ENCODE results near the gene ACSF3.

ACSF3 gene

GRCh38 chr16:89102481-89103073 lies 8.9 kb downstream of the ACSF3 start:
- no peaks in the 10 kb centered on the region for H3K9me3 ChIP-seq
- peaks cover 2% of the 10 kb centered on the region for H3K4me1 ChIP-seq
- H3K27me3 ChIP-seq = no peaks in the 10 kb centered on the region
- peaks cover 63% of the 10 kb centered on the region for H3K36me3 ChIP-seq
- no peak overlapping the region for H3K4me3 ChIP-seq (ENCODE audit: low read depth, low read length)
- no peak for TF ChIP-seq CTCF (IDR thresholded peaks at IDR 0.05; ENCODE audit: low read depth, low read length)
- DNase-seq = no peak

GRCh38 chr16:89103156-89103555 lies 9.5 kb downstream of the ACSF3 start:
- Histone ChIP-seq H3K9me3 (no peaks in the 10 kb centered on the region), H3K4me1 (peaks cover 5% of the 10 kb centered on the region; the same call in 1 of the 2 replicates), H3K4me3 (ENCODE audit: low read depth, low read length) (no peak overlapping the region), H3K36me3 (peaks cover 64% of the 10 kb centered on the region), H3K27me3 (no peaks in the 10 kb centered on the region)
- DNase-seq = no peak
- no peak for TF ChIP-seq CTCF (IDR thresholded peaks at IDR 0.05; ENCODE audit: low read depth, low read length)

- H3K4me3 ChIP-seq (ENCODE audit: low read depth, low read length) = no peak overlapping the region
- H3K27me3 ChIP-seq = no peaks in the 10 kb centered on the region
- peaks cover 64% of the 10 kb centered on the region for H3K36me3 ChIP-seq
- H3K9me3 ChIP-seq = no peaks in the 10 kb centered on the region
- no peak for TF ChIP-seq CTCF (IDR thresholded peaks at IDR 0.05; ENCODE audit: low read depth, low read length)
- DNase-seq = no peak
- peaks cover 5% of the 10 kb centered on the region; the same call in 1 of the 2 replicates for H3K4me1 ChIP-seq
Observed at GRCh38 chr16:89103781-89104180, 10.1 kb downstream of the ACSF3 start.

GRCh38 chr16:89104303-89104702 lies 10.7 kb downstream of the ACSF3 start:
- H3K36me3 ChIP-seq = peaks cover 62% of the 10 kb centered on the region
- peaks cover 5% of the 10 kb centered on the region; the same call in 1 of the 2 replicates for H3K4me1 ChIP-seq

GRCh38 chr16:89104930-89105571 lies 11.4 kb downstream of the ACSF3 start:
- H3K4me3 ChIP-seq (ENCODE audit: low read depth, low read length) = no peak overlapping the region
- no peak for DNase-seq
- no peaks in the 10 kb centered on the region for H3K27me3 ChIP-seq
- TF ChIP-seq CTCF (IDR thresholded peaks at IDR 0.05; ENCODE audit: low read depth, low read length) = no peak
- H3K36me3 ChIP-seq = peaks cover 62% of the 10 kb centered on the region
- H3K9me3 ChIP-seq = no peaks in the 10 kb centered on the region
- peaks cover 5% of the 10 kb centered on the region; the same call in 1 of the 2 replicates for H3K4me1 ChIP-seq

More at GRCh38 chr16:89104303-89104702, 10.7 kb downstream of the ACSF3 start:
- no peaks in the 10 kb centered on the region for H3K9me3 ChIP-seq
- TF ChIP-seq CTCF (IDR thresholded peaks at IDR 0.05; ENCODE audit: low read depth, low read length) = no peak
- no peaks in the 10 kb centered on the region for H3K27me3 ChIP-seq
- H3K4me3 ChIP-seq (ENCODE audit: low read depth, low read length) = no peak overlapping the region
- no peak for DNase-seq

GRCh38 chr16:89105599-89106151 lies 12.0 kb downstream of the ACSF3 start:
- Histone ChIP-seq H3K27me3 (no peaks in the 10 kb centered on the region), H3K4me1 (peaks cover 5% of the 10 kb centered on the region; the same call in 1 of the 2 replicates), H3K36me3 (peaks cover 62% of the 10 kb centered on the region), H3K9me3 (no peaks in the 10 kb centered on the region), H3K4me3 (ENCODE audit: low read depth, low read length) (no peak overlapping the region)
- no peak for TF ChIP-seq CTCF (IDR thresholded peaks at IDR 0.05; ENCODE audit: low read depth, low read length)
- DNase-seq = no peak

All from BE2C (cell line).